Peyer's patch (tissue), 4 donors: Measurements from ENCODE around the gene CLTRN.
A peak's percentile ranks its signal among the peaks of the same experiment; 100 is the strongest.

Experiments used
- CTCF ChIP-seq, 6 experiments: fragments of 450-650 bp in 4 of 6; fragments of 200-600 bp in 2 of 6; sonication (generic) in 1 of 6; IDR thresholded peaks; one replicate each; pipeline ENCODE4 v1.5.1; 2017 to 2019; ENCODE audit warnings: antibody characterized with exemption in 6 of 6, mild to moderate bottlenecking in 3 of 6, moderate library complexity in 1 of 6
- POLR2A ChIP-seq, 2 donors: fragments of 450-650 bp; IDR thresholded peaks; one replicate each; pipeline ENCODE4 v1.5.1; 2017; ENCODE audit warnings: antibody characterized with exemption in 2 of 2, mild to moderate bottlenecking in 2 of 2, moderate library complexity in 2 of 2

- no peak for TF ChIP-seq CTCF (IDR thresholded peaks at IDR 0.05)
- peak; percentile 13 to 78 for TF ChIP-seq POLR2A (IDR thresholded peaks at IDR 0.05)
Observed at GRCh38 chrX:15674841-15675489, 10.4 kb upstream of the CLTRN start.
